Loucy (cell line): ENCODE results near the gene PLCB3.

Experiments used
- EZH2phosphoT487 ChIP-seq: fragments of 200-600 bp; IDR thresholded peaks from 2 replicates; pipeline ENCODE4 v1.6.1; 2018; ENCODE audit warnings: antibody characterized with exemption, mild to moderate bottlenecking, moderate library complexity, borderline replicate concordance
- TF ChIP-seq, protein P1 (sequence below): fragments of 200-600 bp; sonication (generic); conservative IDR thresholded peaks from 2 replicates; pipeline ENCODE4 v1.5.1; 2014; ENCODE audit warnings: mild to moderate bottlenecking, antibody characterized with exemption, low read length

GRCh38 chr11:64304032-64304315 lies 52.6 kb downstream of the PLCB3 start:
- TF ChIP-seq, protein P1, sequence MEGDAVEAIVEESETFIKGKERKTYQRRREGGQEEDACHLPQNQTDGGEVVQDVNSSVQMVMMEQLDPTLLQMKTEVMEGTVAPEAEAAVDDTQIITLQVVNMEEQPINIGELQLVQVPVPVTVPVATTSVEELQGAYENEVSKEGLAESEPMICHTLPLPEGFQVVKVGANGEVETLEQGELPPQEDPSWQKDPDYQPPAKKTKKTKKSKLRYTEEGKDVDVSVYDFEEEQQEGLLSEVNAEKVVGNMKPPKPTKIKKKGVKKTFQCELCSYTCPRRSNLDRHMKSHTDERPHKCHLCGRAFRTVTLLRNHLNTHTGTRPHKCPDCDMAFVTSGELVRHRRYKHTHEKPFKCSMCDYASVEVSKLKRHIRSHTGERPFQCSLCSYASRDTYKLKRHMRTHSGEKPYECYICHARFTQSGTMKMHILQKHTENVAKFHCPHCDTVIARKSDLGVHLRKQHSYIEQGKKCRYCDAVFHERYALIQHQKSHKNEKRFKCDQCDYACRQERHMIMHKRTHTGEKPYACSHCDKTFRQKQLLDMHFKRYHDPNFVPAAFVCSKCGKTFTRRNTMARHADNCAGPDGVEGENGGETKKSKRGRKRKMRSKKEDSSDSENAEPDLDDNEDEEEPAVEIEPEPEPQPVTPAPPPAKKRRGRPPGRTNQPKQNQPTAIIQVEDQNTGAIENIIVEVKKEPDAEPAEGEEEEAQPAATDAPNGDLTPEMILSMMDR = no peak
- TF ChIP-seq EZH2phosphoT487 = no peak
